ENCODE data around the gene EFCAB6.

EFCAB6 gene

GRCh38 chr22:43812149-43812842 lies at the start of gene EFCAB6:
Gene EFCAB6 (minus strand): TSS chr22:43812305. CDS start chr22:43782318, 29,987 bp downstream.
- DNase-seq (ENCODE audit: low read depth): peak; percentile 84

- DNase-seq (ENCODE audit: low read depth): no peak
These were observed 49.4 kb upstream of the EFCAB6 start for GRCh38 chr22:43861529-43861928.

GRCh38 chr22:43860831-43861230 lies 48.7 kb upstream of the EFCAB6 start:
- DNase-seq (ENCODE audit: low read depth): no peak

GRCh38 chr22:43860126-43860525 lies 48.0 kb upstream of the EFCAB6 start:
- DNase-seq (ENCODE audit: low read depth): no peak

GRCh38 chr22:43859621-43860020 lies 47.5 kb upstream of the EFCAB6 start:
- DNase-seq (ENCODE audit: low read depth): no peak

- DNase-seq (ENCODE audit: low read depth): no peak
These were observed 47.1 kb upstream of the EFCAB6 start for GRCh38 chr22:43859176-43859575.

- DNase-seq (ENCODE audit: low read depth): no peak
These were observed 46.2 kb upstream of the EFCAB6 start for GRCh38 chr22:43858156-43858895.

- DNase-seq (ENCODE audit: low read depth): no peak
These were observed 45.3 kb upstream of the EFCAB6 start for GRCh38 chr22:43857367-43857766.

GRCh38 chr22:43855431-43855830 lies 43.3 kb upstream of the EFCAB6 start:
- no peak for DNase-seq (ENCODE audit: low read depth)

GRCh38 chr22:43854786-43855271 lies 42.7 kb upstream of the EFCAB6 start:
- DNase-seq (ENCODE audit: low read depth): no peak

- no peak for DNase-seq (ENCODE audit: low read depth)
These were observed 42.1 kb upstream of the EFCAB6 start for GRCh38 chr22:43854121-43854785.

GRCh38 chr22:43853328-43853931 lies 41.3 kb upstream of the EFCAB6 start:
- DNase-seq (ENCODE audit: low read depth): no peak

- no peak for DNase-seq (ENCODE audit: low read depth)
These were observed 40.6 kb upstream of the EFCAB6 start for GRCh38 chr22:43852573-43853327.

- DNase-seq (ENCODE audit: low read depth): no peak
These were observed 39.8 kb upstream of the EFCAB6 start for GRCh38 chr22:43851979-43852307.

- no peak for DNase-seq (ENCODE audit: low read depth)
These were observed 39.2 kb upstream of the EFCAB6 start for GRCh38 chr22:43851058-43851978.

GRCh38 chr22:43850529-43850928 lies 38.4 kb upstream of the EFCAB6 start:
- DNase-seq (ENCODE audit: low read depth): no peak

- no peak for DNase-seq (ENCODE audit: low read depth)
These were observed 37.6 kb upstream of the EFCAB6 start for GRCh38 chr22:43849731-43850130.

GRCh38 chr22:43848366-43849171 lies 36.5 kb upstream of the EFCAB6 start:
- DNase-seq (ENCODE audit: low read depth): peak; percentile 11

- no peak for DNase-seq (ENCODE audit: low read depth)
These were observed 35.5 kb upstream of the EFCAB6 start for GRCh38 chr22:43847376-43848289.
